ENCODE results near the gene BRINP1.

The BRINP1 gene

DNA sequence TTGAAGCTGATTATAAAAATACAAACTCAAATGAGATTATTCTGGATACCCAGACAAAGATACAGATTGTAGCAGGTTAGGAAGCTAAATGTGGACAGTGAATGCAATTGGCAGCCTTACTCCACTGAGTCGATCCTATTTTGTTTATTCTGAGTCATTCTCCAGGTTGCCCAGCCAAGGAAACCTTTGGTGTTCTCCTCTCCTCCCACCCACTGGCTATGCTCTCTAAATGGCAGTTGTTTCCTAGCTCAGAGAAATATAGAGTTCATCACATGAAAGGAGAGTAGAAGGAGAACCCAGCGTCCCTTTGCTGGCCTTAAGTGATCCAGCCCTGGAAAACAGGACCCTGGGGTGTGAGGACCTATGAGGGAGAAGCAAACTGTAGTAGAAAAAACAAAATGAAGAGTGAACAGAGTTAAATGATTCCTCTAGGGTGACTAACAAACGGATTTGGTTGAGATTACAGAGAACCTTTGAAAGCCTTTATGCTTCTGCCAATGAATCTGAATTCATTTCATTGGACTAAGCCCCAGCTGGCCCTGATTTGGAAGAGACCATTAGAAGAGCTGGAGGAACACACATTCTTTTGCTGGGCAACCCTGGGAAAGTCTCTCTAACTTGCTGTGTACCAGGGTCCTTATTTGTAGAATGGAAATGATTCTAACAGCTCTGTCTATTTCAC is 95.1 kb downstream of the BRINP1 start:
- no peak for DNase-seq

DNA sequence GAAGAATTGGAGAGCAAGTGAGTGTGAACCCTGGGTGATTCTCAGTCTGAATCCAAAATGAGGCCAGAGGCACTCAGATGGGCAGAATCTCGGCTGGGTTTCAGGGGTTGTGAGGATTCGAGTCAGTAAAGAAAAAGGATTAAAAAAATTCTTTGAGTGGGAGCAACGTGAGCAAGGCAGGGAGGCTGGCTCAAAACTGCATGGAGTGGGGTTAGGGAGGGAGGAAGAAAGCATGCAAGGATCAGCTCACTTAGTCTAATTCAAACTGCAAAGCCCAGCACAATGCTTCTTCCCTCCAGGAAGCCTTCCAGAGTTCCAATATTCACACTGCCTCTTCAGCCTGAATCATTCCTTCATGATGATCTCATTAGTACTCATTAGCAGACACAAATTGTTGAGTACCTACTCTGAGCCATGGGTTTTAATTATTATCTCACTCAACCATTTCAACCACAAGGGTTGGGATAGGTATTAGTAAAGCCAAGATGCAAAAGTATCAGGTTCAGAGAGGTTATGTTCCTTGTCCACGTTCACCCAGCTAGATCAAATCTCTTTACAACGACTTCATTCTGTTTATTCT is 95.8 kb downstream of the BRINP1 start:
- no peak for DNase-seq

DNA sequence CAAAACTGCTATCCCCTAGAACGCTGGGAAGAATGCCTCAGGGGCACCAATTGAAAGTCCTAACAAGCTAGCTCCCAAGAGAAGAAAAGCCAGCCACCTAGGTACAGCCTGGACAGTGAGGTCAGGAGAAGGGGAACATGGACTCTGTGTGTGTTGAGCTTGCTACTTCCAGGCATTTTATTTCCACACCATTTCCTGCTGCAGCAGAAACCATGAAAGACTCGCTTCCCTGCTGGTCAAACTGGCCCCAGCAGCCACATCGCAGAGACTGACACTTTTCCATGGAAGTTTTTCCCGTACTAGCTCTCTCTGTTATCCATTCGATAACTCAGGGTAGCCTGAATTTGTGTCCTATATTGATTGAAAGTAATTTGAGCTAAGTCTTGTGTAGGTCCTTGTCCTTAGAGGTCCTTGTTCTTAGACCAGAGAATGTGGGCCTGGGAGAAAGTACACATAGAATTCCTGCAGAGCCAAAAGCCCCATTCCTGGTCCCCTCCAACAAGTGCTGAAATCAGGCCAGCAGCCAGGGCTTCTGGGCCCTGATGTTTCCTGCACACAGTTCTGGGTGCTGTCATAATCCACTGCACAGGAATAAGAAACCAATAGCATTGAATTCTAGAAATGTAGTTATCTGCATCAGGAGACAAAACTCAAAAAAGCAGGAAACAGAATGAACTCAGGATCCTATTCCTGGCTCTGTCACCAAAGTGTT is 96.6 kb downstream of the BRINP1 start:
- DNase-seq: no peak

DNA sequence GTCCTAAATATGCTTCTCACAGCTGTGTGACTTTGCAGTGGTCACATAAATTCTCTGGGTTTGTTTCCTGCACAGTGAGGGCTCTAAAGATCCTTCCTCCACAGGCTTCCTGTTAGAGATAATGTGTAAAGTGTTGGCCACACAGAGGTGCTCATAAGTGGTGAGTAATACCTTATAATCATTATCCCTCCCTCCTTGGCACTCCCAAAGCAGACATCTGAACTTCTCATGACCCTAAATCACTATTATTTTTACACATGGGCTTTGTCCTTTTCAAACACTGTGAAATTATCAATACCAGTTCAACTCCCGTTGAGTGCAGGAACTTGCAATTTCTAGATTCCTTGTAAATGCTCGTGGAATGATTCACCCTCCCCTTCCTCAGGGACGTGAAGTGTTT is 100.2 kb downstream of the BRINP1 start:
- DNase-seq: no peak

DNA sequence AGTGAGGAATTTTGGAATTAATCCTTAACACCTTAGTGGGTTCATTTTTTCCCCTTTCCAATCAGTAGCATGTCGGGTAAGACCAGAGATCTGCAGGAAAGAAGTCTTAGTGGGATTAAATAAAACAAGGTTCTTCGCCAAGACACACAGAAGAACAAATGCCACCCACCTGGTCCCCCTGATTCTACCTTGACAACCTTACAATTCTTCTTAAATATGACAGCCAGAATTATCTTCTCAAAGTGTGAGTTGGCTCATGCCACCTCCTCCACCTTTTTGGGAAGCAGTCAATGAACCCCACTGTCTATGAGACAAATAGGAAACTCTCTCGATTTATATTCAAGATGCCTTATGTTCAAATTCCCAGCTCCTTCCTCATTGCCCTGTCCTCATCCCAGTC is 105.1 kb downstream of the BRINP1 start:
- DNase-seq: no peak

DNA sequence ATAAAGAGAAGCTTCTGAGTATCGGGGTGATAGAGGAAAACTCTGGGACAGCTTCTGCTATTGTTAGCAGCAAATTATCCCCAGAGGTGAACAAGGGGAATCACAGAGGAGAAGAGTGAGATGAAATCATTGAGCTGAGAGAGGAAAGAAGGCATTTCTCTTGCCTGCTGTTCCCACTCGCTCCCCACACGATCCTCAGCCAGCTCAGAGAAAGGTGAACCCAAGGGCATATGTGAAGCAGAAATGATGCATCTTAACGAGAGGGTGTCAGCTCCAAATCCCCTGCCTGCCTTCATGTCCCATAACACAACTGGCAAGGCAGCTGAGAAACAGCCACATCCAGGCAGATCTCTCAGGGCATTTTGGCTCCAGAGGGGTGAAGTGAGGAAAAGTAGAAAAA is 111.6 kb downstream of the BRINP1 start:
- no peak for DNase-seq

DNA sequence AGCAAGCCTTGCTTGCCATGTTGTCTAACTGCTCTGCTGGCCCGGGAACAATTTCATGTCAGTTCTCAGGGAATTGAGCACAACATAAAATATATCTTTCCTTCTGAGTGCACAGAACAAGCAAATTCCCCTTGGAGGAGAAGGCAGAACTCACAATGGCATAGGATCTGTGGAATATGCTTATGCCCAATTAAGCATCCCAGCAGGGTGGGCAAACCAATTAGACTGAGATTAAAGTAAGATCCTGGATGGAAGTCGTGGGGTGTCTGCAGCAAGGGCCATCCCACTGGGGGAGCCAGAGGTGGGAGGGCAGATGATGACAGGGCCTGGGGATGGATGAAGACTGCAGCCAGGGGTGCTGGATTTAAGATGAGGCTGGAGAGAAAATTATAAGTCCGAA is 114.1 kb downstream of the BRINP1 start:
- DNase-seq: no peak

DNA sequence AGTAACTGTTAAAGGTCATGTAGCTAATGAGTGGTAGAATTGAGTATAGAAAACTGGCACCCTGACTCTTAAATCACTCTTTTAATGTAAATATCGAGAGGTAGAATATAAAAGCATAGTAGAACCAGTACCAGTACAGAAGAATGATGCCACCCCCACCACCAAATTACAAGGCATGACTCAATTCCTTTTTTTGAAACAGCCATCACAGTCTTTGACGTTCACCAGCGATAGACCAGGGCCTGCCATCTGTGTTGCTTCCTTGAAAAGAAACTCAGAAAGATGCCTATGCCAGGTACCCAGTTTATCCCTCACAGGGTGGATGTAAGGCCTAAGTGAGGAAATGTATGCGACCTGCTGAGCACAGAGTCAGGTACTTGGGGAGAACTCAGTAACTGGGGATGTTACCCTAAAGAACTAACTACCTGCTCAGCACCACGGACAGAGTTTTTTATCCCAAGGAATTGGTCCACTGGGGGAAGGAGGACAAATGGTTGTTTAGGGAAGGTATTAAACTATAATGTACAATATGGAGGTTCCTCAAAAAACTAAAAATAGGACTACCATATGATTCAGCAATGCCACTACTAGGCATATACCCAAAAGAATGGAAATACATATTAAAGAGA is 116.5 kb downstream of the BRINP1 start:
- DNase-seq: no peak

DNA sequence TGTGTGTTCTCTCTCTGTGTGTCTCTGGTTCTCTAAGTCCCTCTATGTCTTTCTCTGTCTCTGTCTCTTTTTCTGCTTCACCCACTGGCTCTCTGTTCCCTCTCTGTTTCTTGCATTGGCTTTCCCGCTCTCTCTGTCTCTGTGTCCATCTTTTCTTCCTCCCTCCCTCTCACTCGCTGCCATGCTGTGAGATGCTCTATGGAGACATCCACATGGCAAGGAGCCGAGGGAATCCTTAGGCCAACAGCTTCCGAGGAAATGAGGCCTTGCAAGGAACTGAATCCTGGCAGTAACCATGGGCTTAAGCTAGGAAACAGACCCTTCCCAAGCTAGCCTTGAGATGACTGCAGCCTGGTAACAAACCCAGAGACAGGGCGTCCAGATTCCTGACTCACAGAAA is 117.3 kb downstream of the BRINP1 start:
- no peak for DNase-seq

DNA sequence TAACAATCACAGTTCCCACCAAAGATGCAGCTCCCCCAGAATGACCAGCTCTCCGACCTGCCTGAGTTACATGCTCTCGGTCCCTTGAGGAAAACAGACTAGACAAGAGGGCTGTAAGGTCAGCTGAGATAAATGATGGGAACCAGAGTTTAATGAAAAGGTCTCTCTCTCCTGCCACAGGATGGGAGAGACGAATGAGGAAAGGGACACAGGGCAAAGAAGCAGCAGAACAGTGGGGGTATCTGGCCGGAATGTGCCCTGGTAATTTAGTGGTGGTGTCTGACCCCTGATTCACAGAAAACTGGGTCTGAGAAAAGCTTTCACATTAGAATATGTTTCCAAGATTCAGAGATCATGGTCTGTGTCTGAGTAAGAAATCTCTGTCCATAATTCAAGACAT is 118.5 kb downstream of the BRINP1 start:
- no peak for DNase-seq

DNA sequence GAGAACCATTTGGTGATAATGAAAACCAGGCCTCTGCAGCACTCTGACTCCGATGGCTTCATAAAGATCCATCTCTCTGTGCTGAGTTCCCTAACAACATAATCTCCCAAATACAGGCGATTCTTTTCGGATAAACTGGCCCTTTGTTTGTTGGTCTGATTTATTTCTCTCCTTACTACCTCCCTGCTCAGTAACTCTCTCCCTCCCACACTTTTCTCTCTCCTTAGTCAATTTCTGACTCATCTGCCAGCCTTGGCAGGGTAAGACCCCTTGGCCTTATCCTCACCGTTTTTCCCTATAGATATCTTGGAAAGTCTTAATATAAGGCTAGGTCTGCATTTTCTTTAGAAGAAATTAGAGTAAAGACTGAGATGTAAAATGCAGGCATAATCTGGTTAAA is 128.7 kb downstream of the BRINP1 start:
- no peak for DNase-seq

DNA sequence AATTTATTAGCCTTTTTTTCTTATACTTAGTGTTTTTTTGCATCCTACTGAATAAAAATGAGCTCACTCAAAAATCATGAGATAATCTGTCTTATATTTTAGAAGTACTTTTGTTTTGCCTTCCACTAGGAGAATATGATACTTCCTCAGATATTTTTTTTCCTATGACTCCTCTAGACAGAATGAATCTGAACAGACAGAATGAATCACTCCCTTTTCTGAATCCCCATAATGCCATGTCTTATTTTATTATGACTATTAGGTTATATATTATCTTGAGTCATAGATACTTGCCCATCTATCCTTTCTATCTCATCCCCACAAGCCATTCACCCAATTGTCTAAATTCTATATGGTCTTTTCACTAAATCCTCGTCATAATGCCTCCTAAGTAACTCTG is 134.6 kb downstream of the BRINP1 start:
- no peak for DNase-seq

DNA sequence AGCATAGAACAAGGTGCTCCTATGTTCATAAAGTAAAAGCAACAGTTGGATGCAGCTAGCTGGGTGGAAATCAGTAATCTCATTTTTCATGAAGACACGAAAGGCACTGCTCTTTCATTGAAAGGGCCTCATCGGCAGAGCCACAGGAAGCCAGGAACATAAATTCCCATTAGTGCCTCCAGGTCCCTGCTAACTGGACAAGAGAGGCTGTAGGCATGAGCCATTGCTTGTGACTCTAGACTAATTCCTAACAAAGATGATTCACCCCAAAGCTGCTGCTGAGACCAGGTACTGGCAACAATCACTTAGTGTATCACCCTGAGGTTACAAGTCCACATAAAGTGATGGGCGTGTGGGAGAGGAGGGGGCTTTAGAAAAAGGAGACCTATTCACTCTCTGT is 141.8 kb downstream of the BRINP1 start:
- no peak for DNase-seq

DNA sequence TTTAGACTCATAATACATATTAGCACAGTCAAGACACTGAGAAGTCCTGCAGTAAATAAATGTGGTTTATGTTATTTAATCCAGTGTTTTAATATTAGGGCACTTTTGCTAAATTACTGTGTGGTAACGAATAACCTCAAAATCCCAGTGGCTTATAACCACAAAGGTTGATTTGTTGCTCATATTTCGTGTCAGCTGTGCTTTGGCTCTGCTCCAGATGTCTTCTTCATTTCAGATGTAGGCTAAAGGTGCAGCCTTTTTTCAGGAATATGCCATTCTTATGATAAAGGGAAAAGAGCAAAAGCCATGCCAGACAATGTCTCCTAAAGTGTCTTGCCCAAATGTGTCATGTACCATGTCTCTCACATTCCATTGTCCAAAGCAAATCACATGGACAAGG is 144.8 kb downstream of the BRINP1 start:
- no peak for DNase-seq

DNA sequence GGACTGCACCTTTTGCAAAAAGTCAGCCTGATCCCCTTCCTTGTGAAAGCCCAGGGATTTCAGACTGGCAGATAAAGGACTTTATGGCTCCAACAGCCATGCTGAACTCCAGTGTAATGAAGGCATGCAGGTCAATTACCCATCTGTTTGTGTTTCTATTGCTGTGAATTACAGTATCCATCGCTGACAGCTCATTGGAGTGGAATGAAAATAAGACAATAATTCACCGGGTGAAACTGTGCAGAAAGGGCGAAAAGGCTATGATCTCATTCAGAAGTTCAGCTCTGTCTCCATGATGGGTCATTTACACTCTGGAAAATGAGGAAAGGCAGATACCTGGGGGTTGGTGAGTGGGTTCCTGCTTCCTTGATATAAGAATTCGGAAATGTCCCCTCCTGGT is 148.0 kb downstream of the BRINP1 start:
- DNase-seq: no peak

DNA sequence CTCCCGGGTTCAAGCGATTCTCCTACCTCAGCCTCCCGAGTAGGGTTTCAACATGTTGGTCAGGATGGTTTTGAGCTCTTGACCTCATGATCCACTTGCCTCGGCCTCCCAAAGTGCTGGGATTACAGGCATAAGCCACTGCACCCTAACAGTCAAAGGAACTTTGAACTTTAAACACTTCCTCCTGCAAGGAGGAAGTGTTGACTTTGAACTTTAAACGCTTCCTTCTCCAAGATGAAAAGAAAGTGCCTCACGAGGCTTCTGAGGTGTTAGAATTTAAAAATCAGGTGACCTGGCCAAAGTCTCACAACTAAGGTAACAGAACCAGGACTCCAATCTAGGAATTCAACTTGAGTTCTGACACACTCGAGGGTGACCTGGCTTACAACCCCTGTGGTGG is 150.9 kb downstream of the BRINP1 start:
- DNase-seq: no peak

DNA sequence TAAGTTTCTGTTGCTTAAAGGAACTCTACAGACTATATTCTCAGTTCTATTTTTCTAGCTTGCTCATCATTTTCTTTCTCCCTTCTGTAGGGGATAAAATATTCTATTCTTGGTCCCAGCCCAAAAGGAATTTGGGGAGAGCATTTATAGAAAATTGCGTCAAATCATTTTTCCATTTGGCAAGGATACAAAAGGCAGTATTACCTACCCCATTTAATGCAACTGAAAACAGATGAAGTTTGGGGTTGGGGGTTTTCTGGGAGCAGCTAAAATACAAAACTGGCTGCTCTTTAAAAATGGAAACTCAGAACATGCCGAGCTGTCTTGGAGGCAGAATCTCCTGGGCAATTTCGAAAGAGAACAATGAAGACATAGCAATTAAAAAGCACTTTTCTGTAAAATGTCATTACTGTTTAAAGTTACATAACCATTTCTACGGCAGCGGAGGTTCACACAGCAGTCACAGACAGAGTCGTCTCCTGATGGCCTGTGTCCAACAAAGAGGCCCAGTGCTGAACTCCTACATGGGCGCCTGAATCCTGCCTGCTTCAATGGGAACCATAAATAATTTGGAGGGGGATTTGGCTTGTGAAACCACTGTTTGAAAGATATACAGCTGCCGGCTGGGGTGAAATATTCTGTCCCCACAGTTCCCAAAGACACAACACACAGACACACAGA is 152.4 kb downstream of the BRINP1 start:
- no peak for DNase-seq

DNA sequence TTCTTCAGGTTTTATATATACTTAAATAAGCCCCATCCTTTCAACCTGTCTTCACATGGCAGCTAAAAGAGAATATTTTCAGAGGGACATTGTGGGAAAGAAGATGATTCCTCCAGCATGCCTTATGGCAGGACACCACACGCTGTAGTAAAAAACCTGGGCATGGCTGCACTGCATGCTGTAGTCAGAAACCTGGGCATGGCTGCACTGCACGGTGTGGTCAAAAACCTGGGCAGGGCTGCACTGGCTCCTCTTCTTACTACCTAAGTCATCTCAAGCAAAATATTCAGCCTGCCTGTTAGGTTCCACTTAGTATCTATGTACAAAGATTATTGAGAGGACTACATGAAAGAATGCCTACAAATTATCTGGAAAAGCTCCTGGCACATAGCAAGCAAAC is 153.6 kb downstream of the BRINP1 start:
- DNase-seq: no peak

DNA sequence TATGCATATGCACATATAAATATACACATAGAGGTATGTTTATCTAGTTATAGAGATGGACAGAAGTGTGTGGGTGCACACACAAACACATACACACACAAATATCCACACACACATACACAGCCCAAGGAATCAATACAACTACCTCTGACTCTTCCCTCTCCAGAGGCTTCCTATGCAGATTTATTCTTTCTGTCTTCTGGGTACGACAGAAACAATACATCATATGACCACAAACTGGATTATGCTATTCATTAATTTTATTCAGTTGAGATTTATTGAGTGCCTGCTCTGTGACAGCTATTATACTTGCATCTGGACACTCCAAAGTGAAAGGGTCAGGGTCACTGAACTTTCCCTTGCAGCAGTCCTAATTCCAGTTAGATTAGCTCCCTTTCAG is 155.8 kb downstream of the BRINP1 start:
- DNase-seq: no peak

DNA sequence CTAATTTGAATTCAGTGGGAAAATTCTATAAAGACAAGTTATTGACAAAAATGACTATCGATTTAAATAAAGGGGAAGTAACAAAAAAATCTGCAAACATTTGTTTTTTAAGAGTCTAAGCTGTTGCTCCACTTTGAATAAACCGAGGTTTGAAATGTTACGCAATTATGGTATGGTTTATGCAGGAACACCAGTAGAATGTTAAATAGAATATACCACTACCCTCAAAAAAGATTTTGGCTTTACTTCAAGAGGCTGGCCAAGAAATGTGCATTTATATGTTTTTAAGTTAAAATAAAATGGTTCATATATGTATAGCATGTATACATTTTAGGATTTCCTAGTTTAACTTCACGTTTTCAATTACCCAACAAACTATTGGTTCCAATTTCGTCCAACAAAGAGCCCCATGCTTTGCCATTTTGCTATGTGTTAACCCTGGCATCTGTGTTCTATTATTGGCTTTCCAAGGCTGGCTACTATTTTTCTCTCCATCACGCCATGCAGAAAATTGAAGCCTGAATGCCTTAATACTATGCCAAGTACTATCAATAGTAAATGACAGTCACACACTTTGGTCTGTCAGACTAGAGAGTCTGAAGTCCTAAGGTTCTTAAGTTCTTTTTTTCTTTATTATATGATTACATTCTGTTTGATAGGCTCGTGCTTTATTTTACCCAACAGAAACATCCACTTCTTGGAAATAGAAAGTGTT is 171.2 kb downstream of the BRINP1 start:
- DNase-seq: no peak

DNA sequence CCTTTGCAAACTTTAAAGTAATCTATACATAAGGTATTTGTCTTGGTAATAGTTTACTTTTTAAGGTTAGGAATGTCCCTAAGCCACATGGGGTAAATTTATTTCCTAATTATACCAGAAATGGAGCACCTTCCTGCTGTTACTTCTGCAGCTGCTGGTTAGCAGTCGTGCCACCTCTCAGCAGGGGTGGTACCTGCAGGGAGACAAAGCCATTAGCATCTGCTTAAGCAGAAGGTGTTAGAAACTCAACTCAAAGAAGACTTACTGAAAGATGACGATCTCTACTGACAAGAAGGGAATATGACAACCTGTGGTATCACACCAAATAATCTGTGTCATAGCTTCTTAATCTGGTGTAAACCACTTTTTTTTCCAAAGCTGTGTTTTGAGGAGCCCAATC is 173.7 kb downstream of the BRINP1 start:
- DNase-seq: no peak

DNA sequence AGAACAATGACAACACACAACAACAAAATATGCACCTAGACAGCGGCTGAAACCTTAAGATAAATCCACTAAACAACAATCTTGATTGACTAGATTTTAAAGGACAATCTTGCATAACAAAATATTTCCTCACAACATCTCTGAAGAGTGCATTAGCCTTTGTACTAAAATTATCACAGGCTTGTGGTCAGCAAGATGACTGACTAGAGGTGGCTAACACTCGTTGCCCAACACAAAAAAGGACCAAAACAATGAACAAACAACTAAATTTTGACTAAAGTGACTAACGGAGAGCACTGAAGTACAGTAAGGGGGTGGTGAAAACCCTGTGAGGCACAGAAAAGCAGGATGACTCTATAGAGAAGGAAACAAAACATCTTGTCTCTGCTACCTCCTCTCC is 183.9 kb downstream of the BRINP1 start:
- DNase-seq: no peak
